ENCODE measurements around the gene ITGB1BP1.

The ITGB1BP1 gene

DNA sequence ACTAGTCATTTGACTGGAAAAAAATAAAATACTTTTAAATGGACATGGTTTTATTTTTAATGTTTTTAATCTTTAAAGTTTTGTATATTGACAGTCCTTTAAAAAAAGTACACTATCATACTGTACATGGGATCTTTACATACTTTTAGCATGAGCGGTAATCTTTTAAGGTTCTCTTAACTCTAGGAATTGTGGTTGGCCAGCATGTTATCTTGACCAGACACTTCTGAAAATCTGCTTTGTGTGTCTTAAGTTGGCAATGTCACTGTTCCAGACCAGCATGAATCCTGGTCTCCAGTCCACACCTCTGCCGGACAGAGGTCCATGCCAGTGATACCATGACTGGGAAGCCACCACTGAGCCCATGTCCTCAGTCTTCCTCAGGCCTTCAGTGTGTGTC lies 17.7 kb downstream of the ITGB1BP1 start:
- in situ Hi-C loops (cut with MboI; ENCODE audit: low sequenced_read_pairs, unreplicated experiment), result no loop called here
- DNase-seq (ENCODE audit: low spot score), result no peak

DNA sequence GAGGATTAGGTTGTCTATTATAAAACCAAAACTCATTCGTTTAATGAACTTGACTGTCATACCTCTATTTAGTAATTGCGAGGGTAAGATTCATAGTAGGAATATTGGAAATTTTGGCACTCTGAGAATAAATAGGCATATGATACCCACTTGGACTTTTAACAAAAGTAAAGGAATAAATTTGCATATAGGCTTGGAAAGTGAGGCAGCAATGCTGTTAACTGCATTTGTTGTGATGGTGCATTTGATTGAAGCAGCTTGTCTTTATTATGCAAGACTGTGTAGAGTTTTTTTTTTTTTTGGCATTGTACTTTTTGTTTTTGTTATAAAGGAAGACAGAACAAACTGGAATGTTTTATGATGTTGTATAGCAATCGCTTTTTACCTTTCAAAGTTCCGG lies 18.9 kb downstream of the ITGB1BP1 start:
- TF ChIP-seq, protein P1, sequence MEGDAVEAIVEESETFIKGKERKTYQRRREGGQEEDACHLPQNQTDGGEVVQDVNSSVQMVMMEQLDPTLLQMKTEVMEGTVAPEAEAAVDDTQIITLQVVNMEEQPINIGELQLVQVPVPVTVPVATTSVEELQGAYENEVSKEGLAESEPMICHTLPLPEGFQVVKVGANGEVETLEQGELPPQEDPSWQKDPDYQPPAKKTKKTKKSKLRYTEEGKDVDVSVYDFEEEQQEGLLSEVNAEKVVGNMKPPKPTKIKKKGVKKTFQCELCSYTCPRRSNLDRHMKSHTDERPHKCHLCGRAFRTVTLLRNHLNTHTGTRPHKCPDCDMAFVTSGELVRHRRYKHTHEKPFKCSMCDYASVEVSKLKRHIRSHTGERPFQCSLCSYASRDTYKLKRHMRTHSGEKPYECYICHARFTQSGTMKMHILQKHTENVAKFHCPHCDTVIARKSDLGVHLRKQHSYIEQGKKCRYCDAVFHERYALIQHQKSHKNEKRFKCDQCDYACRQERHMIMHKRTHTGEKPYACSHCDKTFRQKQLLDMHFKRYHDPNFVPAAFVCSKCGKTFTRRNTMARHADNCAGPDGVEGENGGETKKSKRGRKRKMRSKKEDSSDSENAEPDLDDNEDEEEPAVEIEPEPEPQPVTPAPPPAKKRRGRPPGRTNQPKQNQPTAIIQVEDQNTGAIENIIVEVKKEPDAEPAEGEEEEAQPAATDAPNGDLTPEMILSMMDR (IDR thresholded peaks at IDR 0.05; ENCODE audit: borderline replicate concordance, control extremely low read depth, extremely low read depth, insufficient read depth, missing control alignments), result no peak
- in situ Hi-C loops (cut with MboI; ENCODE audit: low sequenced_read_pairs, unreplicated experiment), result no loop called here
- no peak for DNase-seq (ENCODE audit: low spot score)

More for the DNA sequence above, 17.7 kb downstream of the ITGB1BP1 start:
- TF ChIP-seq, protein P1 (IDR thresholded peaks at IDR 0.05; ENCODE audit: borderline replicate concordance, control extremely low read depth, extremely low read depth, insufficient read depth, missing control alignments), result no peak

DNA sequence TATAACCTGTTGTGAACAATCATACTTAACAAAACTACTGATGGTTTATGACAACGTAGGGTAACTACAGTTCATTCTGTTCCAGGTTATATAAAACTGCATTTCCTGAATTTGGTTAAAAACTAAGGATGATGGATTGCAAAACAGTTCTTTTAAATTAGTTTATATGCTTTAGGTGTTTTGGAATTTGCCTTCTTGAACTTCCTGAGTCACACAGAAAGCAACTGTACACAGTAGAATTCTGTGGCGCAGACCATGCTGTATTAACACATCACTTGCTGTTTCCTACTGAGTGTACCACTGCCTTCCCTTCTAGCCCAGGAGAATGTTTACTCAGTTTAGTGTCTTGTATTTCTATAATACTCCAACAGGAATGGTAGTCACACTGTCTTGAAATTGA lies 19.4 kb downstream of the ITGB1BP1 start:
- TF ChIP-seq, protein P1 (IDR thresholded peaks at IDR 0.05; ENCODE audit: borderline replicate concordance, control extremely low read depth, extremely low read depth, insufficient read depth, missing control alignments), result no peak
- in situ Hi-C loops (cut with MboI; ENCODE audit: low sequenced_read_pairs, unreplicated experiment), result no loop called here
- no peak for DNase-seq (ENCODE audit: low spot score)

DNA sequence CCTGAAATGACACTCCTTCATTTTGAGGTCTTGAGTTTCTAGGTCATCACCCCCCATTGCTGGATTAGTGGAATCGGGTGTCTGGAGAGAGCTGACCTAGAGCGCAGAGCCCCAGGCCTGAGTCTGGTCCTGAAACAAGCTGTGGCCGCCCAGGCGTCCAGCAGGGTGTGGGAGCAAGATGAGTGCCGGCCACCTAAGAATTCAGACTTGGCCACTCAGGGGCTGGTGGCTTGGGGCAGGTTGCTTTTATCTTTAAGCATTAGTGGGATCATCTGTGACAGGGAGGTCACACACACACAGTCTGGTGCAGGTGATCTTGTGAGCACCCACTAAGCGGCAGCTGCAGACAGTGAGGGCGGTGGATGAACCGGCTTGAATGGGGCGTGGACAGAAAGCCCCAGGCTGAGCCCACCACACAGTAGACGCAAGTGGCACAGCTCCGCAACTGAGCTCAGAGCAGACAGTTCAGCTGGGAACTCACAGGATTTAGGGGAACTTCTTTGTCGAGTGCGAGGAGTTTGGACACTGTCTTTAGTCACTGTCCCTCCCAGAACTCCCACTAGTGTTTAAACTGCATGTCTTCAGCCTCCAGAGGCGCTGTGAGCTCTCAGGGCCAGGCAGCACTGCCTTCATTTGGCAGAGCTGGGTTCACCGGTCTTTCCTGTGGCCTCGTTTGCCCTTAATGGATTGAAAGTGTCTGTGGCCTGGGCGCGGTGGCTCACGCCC lies 21.5 kb downstream of the ITGB1BP1 start:
- in situ Hi-C loops (cut with MboI; ENCODE audit: low sequenced_read_pairs, unreplicated experiment), result no loop called here
- TF ChIP-seq, protein P1 (IDR thresholded peaks at IDR 0.05; ENCODE audit: borderline replicate concordance, control extremely low read depth, extremely low read depth, insufficient read depth, missing control alignments), result no peak
- DNase-seq (ENCODE audit: low spot score), result no peak

DNA sequence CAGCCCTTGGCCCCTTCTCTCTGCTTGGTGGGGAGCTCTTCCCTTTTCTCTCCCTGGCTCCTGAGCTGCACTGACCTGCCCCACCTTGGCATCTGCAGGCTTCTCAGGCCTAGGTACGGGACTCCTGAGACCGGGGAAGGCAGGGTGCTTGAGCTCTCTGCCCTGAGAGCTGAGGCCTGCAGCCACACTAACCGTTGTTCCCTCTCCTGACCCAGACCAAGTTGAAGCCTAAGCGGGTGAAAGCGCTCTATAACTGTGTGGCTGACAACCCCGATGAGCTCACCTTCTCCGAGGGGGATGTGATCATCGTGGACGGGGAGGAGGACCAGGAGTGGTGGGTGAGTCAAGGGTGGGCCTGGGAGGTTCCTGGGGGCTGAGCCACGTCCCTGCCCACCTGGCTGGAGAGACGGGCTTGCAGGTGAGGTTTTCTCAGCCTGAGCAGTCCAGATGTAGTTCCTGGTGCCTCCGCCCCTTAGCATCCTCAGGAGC lies 22.2 kb downstream of the ITGB1BP1 start:
- TF ChIP-seq, protein P1 (IDR thresholded peaks at IDR 0.05; ENCODE audit: borderline replicate concordance, control extremely low read depth, extremely low read depth, insufficient read depth, missing control alignments), result no peak
- no peak for DNase-seq (ENCODE audit: low spot score)
- in situ Hi-C loops (cut with MboI; ENCODE audit: low sequenced_read_pairs, unreplicated experiment), result no loop called here

DNA sequence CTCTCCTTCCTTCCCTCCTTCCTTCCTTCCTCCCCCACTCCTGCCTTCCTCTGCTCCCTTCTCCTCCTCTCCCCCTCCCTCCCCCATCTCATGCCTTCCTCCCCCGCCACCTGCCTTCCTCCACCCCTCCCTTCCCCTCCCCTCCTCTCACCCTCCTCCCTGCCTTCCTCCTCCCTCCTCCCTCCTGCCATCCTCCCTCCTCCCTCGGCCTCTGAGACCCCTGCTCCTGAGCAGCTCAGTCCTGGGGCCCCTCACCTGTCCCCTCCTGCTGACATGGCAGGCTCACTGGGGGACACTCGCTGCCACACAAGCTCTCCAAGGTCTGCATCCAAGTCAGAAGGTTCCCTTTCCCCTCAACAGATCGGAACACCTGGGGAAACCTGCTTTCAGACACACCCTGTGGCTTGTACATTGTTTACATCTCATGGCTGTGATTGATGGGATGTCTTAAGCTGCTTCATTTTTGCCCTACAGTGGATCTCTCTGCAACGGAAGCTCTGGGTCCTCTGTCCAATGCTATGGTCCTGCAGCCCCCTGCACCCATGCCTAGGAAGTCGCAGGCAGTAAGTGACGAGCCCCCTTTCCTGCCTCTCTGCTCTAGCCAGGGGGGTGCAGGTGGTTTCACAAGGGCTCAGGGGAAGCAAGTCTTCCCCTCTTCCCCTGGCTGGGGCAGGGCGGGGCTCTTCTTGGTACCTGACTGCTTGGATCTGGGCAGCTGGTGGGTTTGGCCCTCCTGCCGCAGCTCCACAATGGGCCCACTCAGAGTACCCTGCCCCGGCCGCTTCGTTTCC lies 22.9 kb downstream of the ITGB1BP1 start:
- TF ChIP-seq, protein P1 (IDR thresholded peaks at IDR 0.05; ENCODE audit: borderline replicate concordance, control extremely low read depth, extremely low read depth, insufficient read depth, missing control alignments), result no peak
- in situ Hi-C loops (cut with MboI; ENCODE audit: low sequenced_read_pairs, unreplicated experiment), result no loop called here
- DNase-seq (ENCODE audit: low spot score), result no peak

Measured in GM13976 (cell line).